Ovary (tissue), 3 donors: ENCODE results near the gene FAM234B.

Experiments used
- CTCF ChIP-seq, 3 donors: fragments of 450-650 bp in 2 of 3; fragments of 200-600 bp in 1 of 3; IDR thresholded peaks; one replicate each; pipeline versions ENCODE4 v1.5.1 to v1.8.0; 2016 to 2022; ENCODE audit warnings: antibody characterized with exemption in 3 of 3, mild to moderate bottlenecking in 1 of 3
- POLR2A ChIP-seq: fragments of 450-650 bp; IDR thresholded peaks from one replicate; pipeline ENCODE4 v1.6.1; 2017; ENCODE audit warnings: antibody characterized with exemption, mild to moderate bottlenecking, moderate library complexity
- donor health status: DM: no; HTN: no; CAD: no.

DNA sequence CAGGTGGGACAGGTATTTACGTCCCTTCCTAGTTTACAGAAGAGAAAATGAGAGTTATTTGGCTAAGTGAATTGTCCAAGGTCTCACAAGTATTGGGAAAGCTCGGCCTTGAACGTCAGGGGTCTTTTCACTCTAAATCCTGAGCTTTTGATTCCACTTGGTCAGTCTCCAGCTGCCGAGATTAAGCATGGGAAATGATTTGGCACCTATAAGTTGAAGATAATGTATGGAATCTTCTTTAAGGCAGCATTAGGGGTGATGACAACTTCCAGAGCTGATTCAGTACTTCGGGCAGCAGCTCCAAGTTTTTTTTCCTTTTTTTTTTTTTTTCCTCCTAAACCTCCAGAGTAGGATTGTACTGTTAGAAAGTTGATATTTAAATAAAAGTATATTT lies 722 bp downstream of the FAM234B start:
- TF ChIP-seq CTCF (IDR thresholded peaks at IDR 0.05) (no peak), POLR2A (no peak)
